HG03439 (cell line): ENCODE data around the gene CAMTA2.

ENCODE experiments used
- ATAC-seq: cut with Tn5 transposase; IDR thresholded peaks from one replicate; pipeline ENCODE4 v1.9.1; 2021; ENCODE audit warnings: mild to moderate bottlenecking, moderate library complexity; ENCODE audit not compliant: unreplicated experiment

CAMTA2 gene

GRCh38 chr17:4947411-4948165 is 39.9 kb downstream of the CAMTA2 start:
- ATAC-seq = peak; percentile 4

- ATAC-seq = no peak
Observed at GRCh38 chr17:4947010-4947410, 40.5 kb downstream of the CAMTA2 start.

- no peak for ATAC-seq
Observed at GRCh38 chr17:4946312-4946976, 41.0 kb downstream of the CAMTA2 start.

GRCh38 chr17:4945944-4946280 is 41.6 kb downstream of the CAMTA2 start:
- ATAC-seq = no peak

GRCh38 chr17:4945176-4945943 is 42.1 kb downstream of the CAMTA2 start:
- peak; percentile 17 for ATAC-seq

GRCh38 chr17:4944554-4945175 is 42.8 kb downstream of the CAMTA2 start:
- ATAC-seq = no peak

GRCh38 chr17:4944163-4944553 is 43.3 kb downstream of the CAMTA2 start:
- ATAC-seq = no peak

- ATAC-seq = no peak
Observed at GRCh38 chr17:4942760-4943508, 44.5 kb downstream of the CAMTA2 start.

- ATAC-seq = no peak
Observed at GRCh38 chr17:4941319-4941610, 46.2 kb downstream of the CAMTA2 start.

GRCh38 chr17:4940555-4941318 is 46.7 kb downstream of the CAMTA2 start:
- ATAC-seq = no peak

GRCh38 chr17:4939796-4940554 is 47.5 kb downstream of the CAMTA2 start, which contains the start of the genes RNF167 and SLC25A11:
Gene RNF167, plus strand, starts transcription at chr17:4940268. Its CDS starts 642 bp downstream, at chr17:4940910.
Gene SLC25A11, minus strand, starts transcription at chr17:4940046. Its CDS starts 136 bp downstream, at chr17:4939910.
- ATAC-seq = peak; percentile 74

- ATAC-seq = no peak
Observed at GRCh38 chr17:4939546-4939795, 48.0 kb downstream of the CAMTA2 start.

- ATAC-seq = peak; percentile 1
Observed at GRCh38 chr17:4938688-4939545, 48.6 kb downstream of the CAMTA2 start.

GRCh38 chr17:4938069-4938491 is 49.4 kb downstream of the CAMTA2 start:
- no peak for ATAC-seq

GRCh38 chr17:4937553-4937952 is 49.9 kb downstream of the CAMTA2 start:
- no peak for ATAC-seq

GRCh38 chr17:4936436-4936835 is 51.0 kb downstream of the CAMTA2 start:
- ATAC-seq = no peak

- ATAC-seq = no peak
Observed at GRCh38 chr17:4935650-4936049, 51.8 kb downstream of the CAMTA2 start.

GRCh38 chr17:4934173-4934979 is 53.1 kb downstream of the CAMTA2 start:
- ATAC-seq = no peak
